AG08396 (cell line): ENCODE measurements around the gene IGFN1.

Experiments used
- DNase-seq: peaks from one replicate; pipeline ENCODE4 v3.0.0; 2012; ENCODE audit warnings: low spot score, mixed read lengths

Gene IGFN1

GRCh38 chr1:201185527-201186128, 5.0 kb upstream of the IGFN1 start:
- DNase-seq, result no peak

- DNase-seq, result no peak
Observed at GRCh38 chr1:201186192-201186591, 4.4 kb upstream of the IGFN1 start.

GRCh38 chr1:201189085-201189484, 1.5 kb upstream of the IGFN1 start:
- DNase-seq, result no peak

GRCh38 chr1:201190005-201190404, 619 bp upstream of the IGFN1 start:
- DNase-seq, result no peak

- peak; percentile 81 for DNase-seq
Observed at GRCh38 chr1:201191653-201192260, 1.1 kb downstream of the IGFN1 start.

GRCh38 chr1:201192261-201192788, 1.7 kb downstream of the IGFN1 start:
- DNase-seq, result no peak

- DNase-seq, result no peak
Observed at GRCh38 chr1:201194046-201194445, 3.4 kb downstream of the IGFN1 start.

GRCh38 chr1:201198598-201198997, 8.0 kb downstream of the IGFN1 start:
- no peak for DNase-seq

GRCh38 chr1:201205036-201205435, 14.4 kb downstream of the IGFN1 start:
- no peak for DNase-seq

GRCh38 chr1:201206176-201206575, 15.6 kb downstream of the IGFN1 start:
- DNase-seq, result no peak

- no peak for DNase-seq
Observed at GRCh38 chr1:201207046-201207445, 16.4 kb downstream of the IGFN1 start.

GRCh38 chr1:201208236-201208635, 17.6 kb downstream of the IGFN1 start:
- no peak for DNase-seq

GRCh38 chr1:201212056-201212455, 21.4 kb downstream of the IGFN1 start:
- DNase-seq, result no peak

GRCh38 chr1:201212461-201213055, 21.9 kb downstream of the IGFN1 start:
- no peak for DNase-seq

- DNase-seq, result no peak
Observed at GRCh38 chr1:201213106-201213770, 22.6 kb downstream of the IGFN1 start.

GRCh38 chr1:201213926-201214325, 23.3 kb downstream of the IGFN1 start:
- no peak for DNase-seq

GRCh38 chr1:201214461-201214860, 23.8 kb downstream of the IGFN1 start:
- no peak for DNase-seq

GRCh38 chr1:201214886-201215285, 24.3 kb downstream of the IGFN1 start:
- DNase-seq, result no peak

GRCh38 chr1:201215531-201216357, 25.1 kb downstream of the IGFN1 start:
- no peak for DNase-seq

- no peak for DNase-seq
Observed at GRCh38 chr1:201216395-201217085, 25.9 kb downstream of the IGFN1 start.

GRCh38 chr1:201217146-201217545, 26.5 kb downstream of the IGFN1 start:
- no peak for DNase-seq
